GM23338 (cell line): ENCODE measurements around the gene TENM4. TPM values are rescaled to one million over a fixed set of nuclear protein-coding genes. Genes with fewer than 3 reads are reported as not detected.
A peak's percentile ranks its signal among the peaks of the same experiment; 100 is the strongest.

Experiments
- ATAC-seq: fragments of 200-7000 bp; cut with Tn5 transposase; 3 replicates; pipeline ENCODE4 v1.9.1; 2020
- DNase-seq: peaks from one replicate; pipeline ENCODE4 v3.0.0-alpha.2; 2015; ENCODE audit warnings: low spot score
- H2AFZ ChIP-seq: fragments of 200-600 bp; sonication (generic); 2 replicates; pipeline ENCODE4 v1.8.0; 2016; ENCODE audit warnings: antibody characterized with exemption, mild to moderate bottlenecking, moderate library complexity
- H3F3A ChIP-seq: fragments of 200-600 bp; sonication (generic); replicated peaks from 2 replicates; pipeline ENCODE4 v1.8.0; 2017; ENCODE audit warnings: antibody characterized with exemption, mixed run types, low read depth
- H3K27ac ChIP-seq: fragments of 200-600 bp; sonication (generic); 2 replicates; pipeline ENCODE4 v1.6.1; 2016; ENCODE audit warnings: low read depth
- H3K27me3 ChIP-seq: fragments of 200-600 bp; sonication (generic); 2 replicates; pipeline ENCODE4 v1.8.0; 2016; ENCODE audit warnings: mild to moderate bottlenecking, mixed run types, moderate library complexity; ENCODE audit not compliant: insufficient read depth
- H3K36me3 ChIP-seq: fragments of 200-600 bp; sonication (generic); 2 replicates; pipeline ENCODE4 v1.8.0; 2016; ENCODE audit warnings: mild to moderate bottlenecking; ENCODE audit not compliant: insufficient read depth
- H3K4me1 ChIP-seq: fragments of 200-600 bp; sonication (generic); 2 replicates; pipeline ENCODE4 v1.8.0; 2016; ENCODE audit warnings: mild to moderate bottlenecking, moderate library complexity; ENCODE audit not compliant: insufficient read depth
- H3K4me2 ChIP-seq: fragments of 200-600 bp; sonication (generic); 2 replicates; pipeline ENCODE4 v1.7.1; 2017; ENCODE audit warnings: mixed run types
- H3K4me3 ChIP-seq: fragments of 200-600 bp; sonication (generic); 2 replicates; pipeline ENCODE4 v1.6.1; 2016; ENCODE audit warnings: mixed run types
- H3K79me2 ChIP-seq: fragments of 200-600 bp; sonication (generic); replicated peaks from 2 replicates; pipeline ENCODE4 v1.8.0; 2017; ENCODE audit warnings: mild to moderate bottlenecking; ENCODE audit not compliant: insufficient read depth
- H3K9me2 ChIP-seq: fragments of 200-600 bp; sonication (generic); 2 replicates; pipeline ENCODE4 v1.8.0; 2017; ENCODE audit not compliant: insufficient read depth
- H4K20me1 ChIP-seq: fragments of 200-600 bp; sonication (generic); replicated peaks from 2 replicates; pipeline ENCODE4 v1.8.0; 2017; ENCODE audit warnings: mild to moderate bottlenecking; ENCODE audit not compliant: insufficient read depth
- H3K27ac Mint-ChIP-seq: 2 replicates; pipeline ENCODE4 v1.8.0; 2020; ENCODE audit warnings: inconsistent platforms, mild to moderate bottlenecking, moderate library complexity, mixed read lengths
- H3K27me3 Mint-ChIP-seq: 3 replicates; pipeline ENCODE4 v1.8.0; 2022; ENCODE audit warnings: low read depth, mild to moderate bottlenecking, moderate library complexity, mixed read lengths, inconsistent platforms; ENCODE audit not compliant: insufficient read depth, poor library complexity
- H3K36me3 Mint-ChIP-seq: 3 replicates; pipeline ENCODE4 v1.8.0; 2021; ENCODE audit warnings: low read depth, mild to moderate bottlenecking, inconsistent platforms, moderate library complexity, mixed read lengths
- H3K4me1 Mint-ChIP-seq: 3 replicates; pipeline ENCODE4 v1.8.0; 2020; ENCODE audit warnings: mild to moderate bottlenecking, inconsistent platforms, mixed read lengths
- H3K4me3 Mint-ChIP-seq: 3 replicates; pipeline ENCODE4 v1.8.0; 2021; ENCODE audit warnings: moderate library complexity, mild to moderate bottlenecking, inconsistent platforms, mixed read lengths
- H3K9me3 Mint-ChIP-seq: 3 replicates; pipeline ENCODE4 v1.8.0; 2020; ENCODE audit warnings: moderate library complexity, mild to moderate bottlenecking, inconsistent platforms, mixed read lengths
- EZH2 ChIP-seq: fragments of 200-600 bp; sonication (generic); IDR thresholded peaks from one replicate; pipeline ENCODE4 v1.8.0; 2017; ENCODE audit warnings: antibody characterized with exemption, mild to moderate bottlenecking, low read depth; ENCODE audit not compliant: unreplicated experiment
- POLR2AphosphoS5 ChIP-seq: IDR thresholded peaks from 2 replicates; pipeline ENCODE4 v1.6.1; 2016; ENCODE audit warnings: antibody characterized with exemption, low read depth
- REST ChIP-seq: IDR thresholded peaks from one replicate; pipeline ENCODE4 v1.6.1; 2018; ENCODE audit warnings: antibody characterized with exemption; ENCODE audit not compliant: unreplicated experiment
- STAT1 ChIP-seq: IDR thresholded peaks from one replicate; pipeline ENCODE4 v1.6.1; 2016; ENCODE audit warnings: antibody characterized with exemption; ENCODE audit not compliant: unreplicated experiment
- polyA plus RNA-seq: library from polyadenylated mRNA; unstranded; fragments of >200 nt; fragmentation: Nextera tagmentation; extraction: Ambion mirVana; gene quantifications from 2 replicates; pipeline ENCODE4 v1.2.1, GENCODE V29; 2016
- total RNA-seq: library from RNA; depleted of rRNA; stranded (reverse); fragments of >200 nt; shearing (Covaris generic); gene quantifications from 2 replicates; pipeline ENCODE4 v1.2.3, GENCODE V29; 2014
- TF ChIP-seq, protein P1 (sequence below): fragments of 250-450 bp; sonication (Bioruptor Pico); IDR thresholded peaks from 2 replicates; pipeline ENCODE4 v1.5.0; 2020; ENCODE audit warnings: mild to moderate bottlenecking, moderate library complexity
- TF ChIP-seq, protein P2 (sequence below), 2 experiments: fragments of 200-600 bp in 1 of 2; sonication (generic) in 1 of 2; conservative IDR thresholded peaks; 2 replicates each; pipeline versions ENCODE4 v1.5.1 to v1.6.1; 2016 to 2017; ENCODE audit warnings: antibody characterized with exemption in 2 of 2, low read depth in 2 of 2, mild to moderate bottlenecking in 2 of 2, moderate library complexity in 1 of 2

TENM4 gene
- total and polyA plus RNA-seq, 2 experiments from 2014 or later, result 7.3 TPM

DNA sequence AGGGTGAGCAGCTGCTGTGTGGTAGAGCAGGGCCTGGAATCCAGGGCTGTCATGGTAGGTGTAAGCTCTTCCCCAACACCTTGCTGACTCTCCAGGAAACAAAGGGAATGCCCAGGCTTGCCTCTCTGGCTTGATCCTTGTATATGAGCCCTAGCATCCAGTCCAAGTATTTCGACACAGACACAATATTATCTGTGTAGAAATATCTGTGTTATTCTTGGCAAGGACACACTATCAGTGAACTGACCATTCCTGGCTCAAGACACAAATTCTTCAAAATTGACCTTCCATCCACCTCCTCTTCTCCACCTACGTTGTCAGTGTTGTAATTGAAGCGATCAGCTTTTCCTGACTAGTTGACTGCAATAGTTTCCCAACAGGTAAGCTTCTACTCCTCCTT, 554.2 kb downstream of the TENM4 start (continued):
- TF ChIP-seq, protein P1, sequence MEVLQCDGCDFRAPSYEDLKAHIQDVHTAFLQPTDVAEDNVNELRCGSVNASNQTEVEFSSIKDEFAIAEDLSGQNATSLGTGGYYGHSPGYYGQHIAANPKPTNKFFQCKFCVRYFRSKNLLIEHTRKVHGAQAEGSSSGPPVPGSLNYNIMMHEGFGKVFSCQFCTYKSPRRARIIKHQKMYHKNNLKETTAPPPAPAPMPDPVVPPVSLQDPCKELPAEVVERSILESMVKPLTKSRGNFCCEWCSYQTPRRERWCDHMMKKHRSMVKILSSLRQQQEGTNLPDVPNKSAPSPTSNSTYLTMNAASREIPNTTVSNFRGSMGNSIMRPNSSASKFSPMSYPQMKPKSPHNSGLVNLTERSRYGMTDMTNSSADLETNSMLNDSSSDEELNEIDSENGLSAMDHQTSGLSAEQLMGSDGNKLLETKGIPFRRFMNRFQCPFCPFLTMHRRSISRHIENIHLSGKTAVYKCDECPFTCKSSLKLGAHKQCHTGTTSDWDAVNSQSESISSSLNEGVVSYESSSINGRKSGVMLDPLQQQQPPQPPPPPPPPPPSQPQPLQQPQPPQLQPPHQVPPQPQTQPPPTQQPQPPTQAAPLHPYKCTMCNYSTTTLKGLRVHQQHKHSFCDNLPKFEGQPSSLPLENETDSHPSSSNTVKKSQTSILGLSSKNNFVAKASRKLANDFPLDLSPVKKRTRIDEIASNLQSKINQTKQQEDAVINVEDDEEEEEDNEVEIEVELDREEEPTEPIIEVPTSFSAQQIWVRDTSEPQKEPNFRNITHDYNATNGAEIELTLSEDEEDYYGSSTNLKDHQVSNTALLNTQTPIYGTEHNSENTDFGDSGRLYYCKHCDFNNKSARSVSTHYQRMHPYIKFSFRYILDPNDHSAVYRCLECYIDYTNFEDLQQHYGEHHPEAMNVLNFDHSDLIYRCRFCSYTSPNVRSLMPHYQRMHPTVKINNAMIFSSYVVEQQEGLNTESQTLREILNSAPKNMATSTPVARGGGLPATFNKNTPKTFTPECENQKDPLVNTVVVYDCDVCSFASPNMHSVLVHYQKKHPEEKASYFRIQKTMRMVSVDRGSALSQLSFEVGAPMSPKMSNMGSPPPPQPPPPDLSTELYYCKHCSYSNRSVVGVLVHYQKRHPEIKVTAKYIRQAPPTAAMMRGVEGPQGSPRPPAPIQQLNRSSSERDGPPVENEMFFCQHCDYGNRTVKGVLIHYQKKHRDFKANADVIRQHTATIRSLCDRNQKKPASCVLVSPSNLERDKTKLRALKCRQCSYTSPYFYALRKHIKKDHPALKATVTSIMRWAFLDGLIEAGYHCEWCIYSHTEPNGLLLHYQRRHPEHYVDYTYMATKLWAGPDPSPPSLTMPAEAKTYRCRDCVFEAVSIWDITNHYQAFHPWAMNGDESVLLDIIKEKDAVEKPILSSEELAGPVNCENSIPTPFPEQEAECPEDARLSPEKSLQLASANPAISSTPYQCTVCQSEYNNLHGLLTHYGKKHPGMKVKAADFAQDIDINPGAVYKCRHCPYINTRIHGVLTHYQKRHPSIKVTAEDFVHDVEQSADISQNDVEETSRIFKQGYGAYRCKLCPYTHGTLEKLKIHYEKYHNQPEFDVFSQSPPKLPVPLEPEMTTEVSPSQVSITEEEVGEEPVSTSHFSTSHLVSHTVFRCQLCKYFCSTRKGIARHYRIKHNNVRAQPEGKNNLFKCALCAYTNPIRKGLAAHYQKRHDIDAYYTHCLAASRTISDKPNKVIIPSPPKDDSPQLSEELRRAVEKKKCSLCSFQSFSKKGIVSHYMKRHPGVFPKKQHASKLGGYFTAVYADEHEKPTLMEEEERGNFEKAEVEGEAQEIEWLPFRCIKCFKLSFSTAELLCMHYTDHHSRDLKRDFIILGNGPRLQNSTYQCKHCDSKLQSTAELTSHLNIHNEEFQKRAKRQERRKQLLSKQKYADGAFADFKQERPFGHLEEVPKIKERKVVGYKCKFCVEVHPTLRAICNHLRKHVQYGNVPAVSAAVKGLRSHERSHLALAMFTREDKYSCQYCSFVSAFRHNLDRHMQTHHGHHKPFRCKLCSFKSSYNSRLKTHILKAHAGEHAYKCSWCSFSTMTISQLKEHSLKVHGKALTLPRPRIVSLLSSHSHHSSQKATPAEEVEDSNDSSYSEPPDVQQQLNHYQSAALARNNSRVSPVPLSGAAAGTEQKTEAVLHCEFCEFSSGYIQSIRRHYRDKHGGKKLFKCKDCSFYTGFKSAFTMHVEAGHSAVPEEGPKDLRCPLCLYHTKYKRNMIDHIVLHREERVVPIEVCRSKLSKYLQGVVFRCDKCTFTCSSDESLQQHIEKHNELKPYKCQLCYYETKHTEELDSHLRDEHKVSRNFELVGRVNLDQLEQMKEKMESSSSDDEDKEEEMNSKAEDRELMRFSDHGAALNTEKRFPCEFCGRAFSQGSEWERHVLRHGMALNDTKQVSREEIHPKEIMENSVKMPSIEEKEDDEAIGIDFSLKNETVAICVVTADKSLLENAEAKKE, result no peak

- no peaks in the 10 kb centered on the region for H3K27me3 ChIP-seq
- peaks cover 3% of the 10 kb centered on the region; the same call in 1 of the 2 replicates for H3K4me1 ChIP-seq
- no peak overlapping the region for H3K4me2 ChIP-seq
- no peak overlapping the region for H3K27ac ChIP-seq
- no peaks in the 10 kb centered on the region for H4K20me1 ChIP-seq
- ATAC-seq (no peak), DNase-seq (no peak)
- peaks cover 3% of the 10 kb centered on the region for H3K27me3 Mint-ChIP-seq
- H3K27ac Mint-ChIP-seq, result no peak overlapping the region
- 0 out of 2 replicates have a peak overlapping the region, but pooled peaks have one; percentile 49 for H2AFZ ChIP-seq
- no peak overlapping the region for H3K4me3 ChIP-seq
- peaks cover 22% of the 10 kb centered on the region for H3K36me3 Mint-ChIP-seq
- no peak overlapping the region for H3K4me3 Mint-ChIP-seq
- peaks cover 5% of the 10 kb centered on the region; the same call in 2 of the 3 replicates for H3K4me1 Mint-ChIP-seq
- TF ChIP-seq EZH2, result no peak
- no peak for TF ChIP-seq STAT1
- TF ChIP-seq POLR2AphosphoS5, result no peak
- no peak for TF ChIP-seq REST
- TF ChIP-seq, protein P2, sequence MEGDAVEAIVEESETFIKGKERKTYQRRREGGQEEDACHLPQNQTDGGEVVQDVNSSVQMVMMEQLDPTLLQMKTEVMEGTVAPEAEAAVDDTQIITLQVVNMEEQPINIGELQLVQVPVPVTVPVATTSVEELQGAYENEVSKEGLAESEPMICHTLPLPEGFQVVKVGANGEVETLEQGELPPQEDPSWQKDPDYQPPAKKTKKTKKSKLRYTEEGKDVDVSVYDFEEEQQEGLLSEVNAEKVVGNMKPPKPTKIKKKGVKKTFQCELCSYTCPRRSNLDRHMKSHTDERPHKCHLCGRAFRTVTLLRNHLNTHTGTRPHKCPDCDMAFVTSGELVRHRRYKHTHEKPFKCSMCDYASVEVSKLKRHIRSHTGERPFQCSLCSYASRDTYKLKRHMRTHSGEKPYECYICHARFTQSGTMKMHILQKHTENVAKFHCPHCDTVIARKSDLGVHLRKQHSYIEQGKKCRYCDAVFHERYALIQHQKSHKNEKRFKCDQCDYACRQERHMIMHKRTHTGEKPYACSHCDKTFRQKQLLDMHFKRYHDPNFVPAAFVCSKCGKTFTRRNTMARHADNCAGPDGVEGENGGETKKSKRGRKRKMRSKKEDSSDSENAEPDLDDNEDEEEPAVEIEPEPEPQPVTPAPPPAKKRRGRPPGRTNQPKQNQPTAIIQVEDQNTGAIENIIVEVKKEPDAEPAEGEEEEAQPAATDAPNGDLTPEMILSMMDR (conservative IDR thresholded peaks at IDR 0.05; ENCODE audit: low read depth in 2 of 2), result no peak
- H3K79me2 ChIP-seq, result no peaks in the 10 kb centered on the region
- no peaks in the 10 kb centered on the region; the same call in 1 of the 2 replicates for H3K36me3 ChIP-seq
- peaks cover 19% of the 10 kb centered on the region for H3K9me3 Mint-ChIP-seq
- H3F3A ChIP-seq, result no peaks in the 10 kb centered on the region
- 0 out of 2 replicates have a peak, but pooled peaks cover 6% of the 10 kb centered on the region for H3K9me2 ChIP-seq
Measured at GRCh38 chr11:78884761-78885160, 556.1 kb downstream of the TENM4 start.
